SK-N-SH (cell line): Measurements from ENCODE around the gene STT3B.

ENCODE experiments used
- RAD21 ChIP-seq: IDR thresholded peaks from 2 replicates; pipeline ENCODE4 v1.6.1; 2012; ENCODE audit warnings: mild to moderate bottlenecking, low read length
- SMC3 ChIP-seq: IDR thresholded peaks from 2 replicates; pipeline ENCODE4 v1.6.1; 2012; ENCODE audit warnings: low read depth, low read length, improper control_type of control experiment
- TAF1 ChIP-seq: IDR thresholded peaks from 2 replicates; pipeline ENCODE4 v1.6.1; 2012; ENCODE audit warnings: low read depth, mild to moderate bottlenecking, low read length, moderate library complexity, borderline replicate concordance
- TEAD4 ChIP-seq: IDR thresholded peaks from 2 replicates; pipeline ENCODE4 v1.4.0; 2012; ENCODE audit warnings: mild to moderate bottlenecking, borderline replicate concordance; ENCODE audit not compliant: insufficient read depth
- ZBTB33 ChIP-seq: IDR thresholded peaks from 2 replicates; pipeline ENCODE4 v1.4.0; 2012; ENCODE audit warnings: low read depth, borderline replicate concordance
- TF ChIP-seq, protein P1 (sequence below): fragments of 200-600 bp; sonication (generic); IDR thresholded peaks from 2 replicates; pipeline ENCODE4 v1.6.1; 2017; ENCODE audit warnings: antibody characterized with exemption, mild to moderate bottlenecking, moderate library complexity

DNA sequence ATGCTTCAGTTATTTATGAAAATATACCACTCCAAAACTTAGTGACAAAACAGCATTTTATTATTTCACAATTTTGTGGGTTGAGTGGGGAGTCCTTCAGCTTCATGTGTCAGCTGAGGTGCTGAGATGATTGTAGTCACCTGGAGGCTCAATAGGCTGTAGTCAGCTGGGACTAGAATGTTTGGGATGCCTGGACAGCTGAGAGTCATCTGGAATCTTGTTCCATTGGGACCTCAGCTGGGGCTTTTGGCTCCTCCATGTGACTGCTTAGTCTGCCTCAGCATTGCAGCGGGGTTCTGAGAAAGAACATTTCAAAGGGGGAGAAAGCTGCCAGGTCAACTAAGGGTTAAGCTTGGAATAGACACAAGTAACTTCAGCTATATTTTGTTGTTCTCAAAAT, 13.4 kb downstream of the STT3B start:
- no peak for TF ChIP-seq TEAD4
- TF ChIP-seq RAD21 = no peak
- TF ChIP-seq, protein P1, sequence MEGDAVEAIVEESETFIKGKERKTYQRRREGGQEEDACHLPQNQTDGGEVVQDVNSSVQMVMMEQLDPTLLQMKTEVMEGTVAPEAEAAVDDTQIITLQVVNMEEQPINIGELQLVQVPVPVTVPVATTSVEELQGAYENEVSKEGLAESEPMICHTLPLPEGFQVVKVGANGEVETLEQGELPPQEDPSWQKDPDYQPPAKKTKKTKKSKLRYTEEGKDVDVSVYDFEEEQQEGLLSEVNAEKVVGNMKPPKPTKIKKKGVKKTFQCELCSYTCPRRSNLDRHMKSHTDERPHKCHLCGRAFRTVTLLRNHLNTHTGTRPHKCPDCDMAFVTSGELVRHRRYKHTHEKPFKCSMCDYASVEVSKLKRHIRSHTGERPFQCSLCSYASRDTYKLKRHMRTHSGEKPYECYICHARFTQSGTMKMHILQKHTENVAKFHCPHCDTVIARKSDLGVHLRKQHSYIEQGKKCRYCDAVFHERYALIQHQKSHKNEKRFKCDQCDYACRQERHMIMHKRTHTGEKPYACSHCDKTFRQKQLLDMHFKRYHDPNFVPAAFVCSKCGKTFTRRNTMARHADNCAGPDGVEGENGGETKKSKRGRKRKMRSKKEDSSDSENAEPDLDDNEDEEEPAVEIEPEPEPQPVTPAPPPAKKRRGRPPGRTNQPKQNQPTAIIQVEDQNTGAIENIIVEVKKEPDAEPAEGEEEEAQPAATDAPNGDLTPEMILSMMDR = no peak
- no peak for TF ChIP-seq ZBTB33
- no peak for TF ChIP-seq SMC3
- no peak for TF ChIP-seq TAF1
